ENCODE results near the gene KIAA1217. TPM values are rescaled to one million over a fixed set of nuclear protein-coding genes. Genes with fewer than 3 reads are reported as not detected.

The KIAA1217 gene
- total RNA-seq, 2 experiments from 2014 or later: 0.31 to 1.1 TPM

DNA sequence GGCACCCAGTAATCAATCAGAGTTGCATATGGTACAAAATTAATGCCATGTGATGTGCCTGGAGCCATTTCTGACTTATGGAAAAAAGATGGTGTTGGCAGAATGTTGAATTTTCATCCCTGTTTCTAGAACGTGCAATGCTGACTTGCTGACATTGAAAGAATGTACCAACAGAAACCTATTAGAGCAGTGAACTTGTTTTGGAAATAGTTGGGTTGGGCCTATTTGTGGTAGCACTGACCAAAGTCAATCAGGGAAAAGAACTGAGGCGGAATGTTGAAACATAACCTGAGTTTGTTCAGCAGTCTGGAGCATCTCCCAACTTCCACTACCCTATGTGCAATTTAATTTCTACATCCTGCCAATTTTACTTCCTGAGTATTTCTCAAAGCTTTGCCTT is 11.7 kb upstream of the KIAA1217 start:
- no peak for DNase-seq
- H3K27me3 Mint-ChIP-seq: peaks cover 9% of the 10 kb centered on the region
- H3K4me1 Mint-ChIP-seq (ENCODE audit: low read depth): no peaks in the 10 kb centered on the region
- ChIA-PET POLR2A (no interaction called here), CTCF (interaction anchor here (0.6 to 1.7 kb wide), 7 partner anchors 14 to 1039 kb away, joined by 3 to 5 read pairs (median 4); no protein-coding TSS in a partner anchor)
- no peaks in the 10 kb centered on the region for H3K9me3 Mint-ChIP-seq
- intact Hi-C loops (cut with micrococcal nuclease): loop anchor here (1.0 to 5.0 kb wide), 2 partner anchors 203 to 1040 kb away; no protein-coding TSS in a partner anchor
- no peak overlapping the region for H3K27ac Mint-ChIP-seq
- H3K36me3 Mint-ChIP-seq: no peaks in the 10 kb centered on the region
- no peak overlapping the region for H3K4me3 Mint-ChIP-seq

DNA sequence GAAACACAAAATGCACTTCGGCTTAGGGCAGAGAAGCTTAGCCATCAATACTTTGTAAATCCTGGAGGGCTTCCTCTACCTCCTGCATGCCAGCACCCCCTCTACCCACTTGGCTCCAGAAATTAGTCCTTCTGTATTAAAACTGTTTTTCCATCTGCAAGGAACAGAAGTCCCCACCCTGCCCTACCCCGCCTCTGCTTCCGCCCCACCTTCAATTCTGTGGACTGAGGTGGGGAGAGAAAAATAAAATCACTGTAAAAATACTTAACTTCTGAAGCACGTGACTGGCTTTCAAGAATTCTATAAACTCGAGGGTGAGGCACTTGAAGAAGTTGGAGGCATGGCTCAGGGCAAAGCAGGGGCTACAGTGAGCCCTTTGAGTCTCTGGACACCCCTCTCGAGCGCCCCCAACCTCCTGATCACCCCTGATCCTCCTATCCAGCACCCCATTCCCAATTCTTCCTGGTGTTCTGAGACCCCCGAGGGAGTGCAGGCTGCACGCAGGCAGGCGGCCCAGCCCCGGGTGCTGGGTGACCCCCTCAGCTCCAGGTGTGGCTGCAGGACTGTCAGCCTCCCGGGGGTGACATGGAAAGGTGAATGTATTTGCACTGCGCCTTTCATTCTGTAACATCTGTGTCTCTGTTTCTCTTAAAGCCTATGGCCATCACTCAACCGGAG is 7.3 kb upstream of the KIAA1217 start:
- peaks cover 14% of the 10 kb centered on the region for H3K27me3 Mint-ChIP-seq
- H3K9me3 Mint-ChIP-seq: no peaks in the 10 kb centered on the region
- ChIA-PET POLR2A (no interaction called here), CTCF (no interaction called here)
- intact Hi-C loops (cut with micrococcal nuclease): loop anchor here (10.0 kb wide), 1 partner anchor 313 kb away; no protein-coding TSS in a partner anchor
- H3K4me3 Mint-ChIP-seq: no peak overlapping the region
- peaks cover 4% of the 10 kb centered on the region for H3K4me1 Mint-ChIP-seq (ENCODE audit: low read depth)
- no peaks in the 10 kb centered on the region for H3K36me3 Mint-ChIP-seq
- no peak for DNase-seq
- H3K27ac Mint-ChIP-seq: no peak overlapping the region

DNA sequence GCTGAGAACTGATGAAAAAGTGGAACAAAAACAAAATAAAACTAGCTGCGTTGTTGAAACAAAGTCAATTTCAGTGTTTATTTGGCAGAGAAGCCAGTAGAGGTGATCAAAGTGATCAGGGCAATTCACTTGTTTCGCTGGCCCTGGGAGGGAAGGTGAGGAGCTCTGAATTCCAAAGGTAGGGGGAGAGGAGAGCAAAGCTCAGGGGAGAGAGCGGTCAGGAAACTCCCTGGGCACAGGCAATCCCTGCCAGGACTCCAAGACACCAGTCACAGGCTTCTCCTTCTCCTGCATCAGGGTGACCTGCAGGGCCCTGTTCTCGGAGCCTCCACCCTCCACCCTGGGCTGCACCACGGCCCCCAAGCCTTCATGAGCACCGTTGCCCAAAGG is 6.8 kb upstream of the KIAA1217 start:
- CTCF ChIA-PET: no interaction called here
- intact Hi-C loops (cut with micrococcal nuclease): loop anchor here (10.0 kb wide), 1 partner anchor 313 kb away; no protein-coding TSS in a partner anchor
- no peak for DNase-seq
- peaks cover 18% of the 10 kb centered on the region for H3K27me3 Mint-ChIP-seq
- H3K4me3 Mint-ChIP-seq: no peak overlapping the region
- H3K4me1 Mint-ChIP-seq (ENCODE audit: low read depth): peaks cover 4% of the 10 kb centered on the region
- no peaks in the 10 kb centered on the region for H3K9me3 Mint-ChIP-seq
- H3K27ac Mint-ChIP-seq: no peak overlapping the region
- POLR2A ChIA-PET: no interaction called here
- H3K36me3 Mint-ChIP-seq: no peaks in the 10 kb centered on the region

DNA sequence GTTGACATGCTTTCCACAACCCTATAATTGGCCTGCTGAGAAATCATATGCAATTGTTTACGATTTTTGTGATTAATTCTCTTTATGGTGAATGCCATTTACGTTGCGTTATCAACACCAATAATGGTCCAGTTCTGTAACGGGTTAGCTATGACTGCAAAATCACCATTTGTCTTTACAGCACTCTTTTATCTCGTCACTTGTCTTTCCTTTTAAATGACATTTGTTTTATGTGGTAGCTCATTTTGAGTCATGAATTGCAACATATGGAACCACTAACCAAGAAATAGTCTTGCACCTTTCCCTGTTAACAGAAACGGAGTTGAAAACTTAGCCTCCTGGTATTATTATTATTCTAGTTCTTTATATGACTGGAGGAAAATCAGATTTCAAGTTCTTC is 3.1 kb upstream of the KIAA1217 start:
- no peak overlapping the region for H3K4me3 Mint-ChIP-seq
- no peaks in the 10 kb centered on the region for H3K9me3 Mint-ChIP-seq
- POLR2A ChIA-PET: no interaction called here
- peaks cover 41% of the 10 kb centered on the region for H3K27me3 Mint-ChIP-seq
- CTCF ChIA-PET: interaction anchor here (0.6 to 0.8 kb wide), 2 partner anchors 39 to 283 kb away, joined by 3 to 4 read pairs; no protein-coding TSS in a partner anchor
- no peak overlapping the region for H3K27ac Mint-ChIP-seq
- intact Hi-C loops (cut with micrococcal nuclease): loop anchor here (10.0 kb wide), 1 partner anchor 309 kb away; no protein-coding TSS in a partner anchor
- no peak for DNase-seq
- peaks cover 28% of the 10 kb centered on the region for H3K4me1 Mint-ChIP-seq (ENCODE audit: low read depth)
- H3K36me3 Mint-ChIP-seq: no peaks in the 10 kb centered on the region

DNA sequence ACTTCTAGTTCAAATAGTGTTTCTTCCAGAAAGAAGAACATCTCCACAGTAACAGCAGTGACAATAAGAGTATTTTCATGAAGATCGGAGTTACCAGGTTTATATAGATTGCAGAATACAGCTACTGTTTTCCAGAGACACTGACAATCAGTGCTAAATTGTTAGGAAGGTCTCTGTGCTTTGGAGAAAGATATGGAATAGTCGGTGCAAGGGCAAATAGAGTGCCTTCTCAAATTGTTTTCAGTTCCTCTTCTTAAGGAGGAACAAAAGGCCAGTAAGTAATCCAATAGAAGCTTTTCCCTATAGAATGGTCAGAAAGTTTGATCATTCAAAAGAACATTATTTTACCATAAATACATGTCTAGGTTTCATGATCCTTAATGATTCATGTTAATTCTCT is 2.6 kb upstream of the KIAA1217 start:
- Mint-ChIP-seq H3K4me1 (ENCODE audit: low read depth) (peaks cover 28% of the 10 kb centered on the region), H3K36me3 (no peaks in the 10 kb centered on the region), H3K4me3 (no peak overlapping the region), H3K27ac (no peak overlapping the region), H3K27me3 (peaks cover 43% of the 10 kb centered on the region), H3K9me3 (no peaks in the 10 kb centered on the region)
- intact Hi-C loops (cut with micrococcal nuclease): loop anchor here (10.0 kb wide), 1 partner anchor 308 kb away; no protein-coding TSS in a partner anchor
- CTCF ChIA-PET: interaction anchor here (0.8 kb wide), 1 partner anchor 38 kb away, joined by 4 read pairs; no protein-coding TSS in a partner anchor
- no peak for DNase-seq
- POLR2A ChIA-PET: no interaction called here

DNA sequence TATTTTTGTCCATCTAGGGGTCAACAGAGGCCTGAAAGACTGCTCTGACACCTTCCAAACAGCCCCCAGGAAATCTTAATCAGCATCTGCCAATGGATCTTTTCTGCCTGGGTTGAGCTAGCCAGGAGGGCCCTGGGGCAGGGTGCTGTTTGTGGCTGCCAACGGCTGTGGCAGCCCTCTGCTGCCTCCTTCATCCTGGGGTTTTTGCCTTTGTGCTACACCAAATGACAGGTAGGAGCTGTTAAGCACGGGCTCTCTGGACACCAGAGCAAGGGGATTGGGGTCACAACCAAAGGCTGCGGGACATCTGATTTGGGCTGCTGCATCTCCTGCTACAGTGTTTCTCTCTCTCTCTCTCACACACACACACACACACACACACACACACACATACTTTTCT is 2.0 kb upstream of the KIAA1217 start:
- Mint-ChIP-seq H3K36me3 (no peaks in the 10 kb centered on the region), H3K4me1 (ENCODE audit: low read depth) (peaks cover 28% of the 10 kb centered on the region), H3K27ac (no peak overlapping the region), H3K27me3 (peaks cover 44% of the 10 kb centered on the region), H3K4me3 (no peak overlapping the region), H3K9me3 (no peaks in the 10 kb centered on the region)
- DNase-seq: no peak
- CTCF ChIA-PET: no interaction called here
- intact Hi-C loops (cut with micrococcal nuclease): loop anchor here (10.0 kb wide), 1 partner anchor 308 kb away; no protein-coding TSS in a partner anchor
- POLR2A ChIA-PET: no interaction called here

DNA sequence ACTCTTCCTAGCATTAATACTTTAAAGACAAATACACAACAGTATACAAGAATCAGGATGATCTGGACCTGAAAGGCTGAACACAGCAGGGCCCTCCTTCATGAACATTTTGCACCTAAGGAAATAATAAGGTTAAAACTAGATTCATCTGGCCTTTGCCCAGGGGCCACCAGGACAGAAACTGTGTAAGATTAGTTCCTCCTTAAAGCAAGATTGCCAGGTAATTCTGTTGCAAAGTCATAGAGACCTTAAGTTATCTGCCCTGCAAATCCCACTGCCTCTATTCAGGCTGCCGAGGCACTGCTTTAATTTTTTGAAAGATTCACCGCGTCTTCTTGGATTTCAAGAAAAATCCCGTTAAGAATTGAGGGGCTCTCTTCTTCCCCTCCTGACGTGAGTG is 1.6 kb upstream of the KIAA1217 start:
- H3K4me3 Mint-ChIP-seq: no peak overlapping the region
- no peaks in the 10 kb centered on the region for H3K36me3 Mint-ChIP-seq
- CTCF ChIA-PET: no interaction called here
- POLR2A ChIA-PET: interaction anchor here (0.6 kb wide), 1 partner anchor 415 kb away, joined by 3 read pairs; no protein-coding TSS in a partner anchor
- no peak overlapping the region for H3K27ac Mint-ChIP-seq
- no peak for DNase-seq
- no peaks in the 10 kb centered on the region for H3K9me3 Mint-ChIP-seq
- H3K27me3 Mint-ChIP-seq: peaks cover 45% of the 10 kb centered on the region
- intact Hi-C loops (cut with micrococcal nuclease): loop anchor here (10.0 kb wide), 1 partner anchor 307 kb away; no protein-coding TSS in a partner anchor
- peaks cover 28% of the 10 kb centered on the region for H3K4me1 Mint-ChIP-seq (ENCODE audit: low read depth)

DNA sequence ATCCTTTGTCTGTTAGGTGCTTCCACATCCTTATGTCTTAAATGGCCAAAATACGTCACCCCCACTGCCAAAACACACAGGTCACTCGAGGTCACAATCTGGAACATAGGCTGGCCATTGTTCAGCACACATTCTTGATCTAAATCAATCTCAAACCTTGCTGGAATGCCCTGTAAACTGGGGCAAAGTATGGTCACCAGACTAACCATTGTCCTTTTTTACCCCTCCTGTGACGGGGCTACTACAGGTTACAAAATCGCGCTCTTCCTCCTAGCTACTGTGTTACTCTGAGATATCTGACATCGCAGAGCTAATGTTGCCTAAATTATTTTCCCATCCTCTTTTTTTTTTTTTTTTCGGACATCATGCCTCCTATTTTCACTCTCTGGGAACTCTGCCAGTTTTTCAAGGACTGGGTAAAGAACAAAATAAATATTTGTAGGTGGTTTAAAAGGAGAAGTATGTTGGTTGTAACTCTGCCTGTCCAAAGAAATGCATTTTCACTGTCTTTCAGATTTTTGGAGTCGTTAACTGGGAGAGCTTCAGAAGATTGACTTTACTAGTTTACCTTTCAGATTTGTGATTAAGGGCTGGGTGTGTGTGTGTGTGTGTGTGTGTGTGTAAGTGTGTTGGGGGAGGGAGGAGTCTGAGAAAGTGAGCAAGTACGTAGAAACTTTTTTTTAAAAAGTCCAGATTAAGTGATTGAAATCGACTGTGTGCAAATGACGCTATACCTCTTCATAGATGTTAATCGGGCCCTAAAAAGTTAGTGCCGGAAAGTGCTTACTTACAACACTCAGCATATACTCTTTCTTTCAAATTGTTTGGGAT is 942 bp upstream of the KIAA1217 start:
- no peak for DNase-seq
- POLR2A ChIA-PET: interaction anchor here (0.6 kb wide), 1 partner anchor 414 kb away, joined by 3 read pairs; no protein-coding TSS in a partner anchor
- Mint-ChIP-seq H3K27me3 (peaks cover 45% of the 10 kb centered on the region), H3K27ac (no peak overlapping the region), H3K4me3 (no peak overlapping the region), H3K9me3 (no peaks in the 10 kb centered on the region), H3K36me3 (no peaks in the 10 kb centered on the region), H3K4me1 (ENCODE audit: low read depth) (peaks cover 28% of the 10 kb centered on the region)
- intact Hi-C loops (cut with micrococcal nuclease): loop anchor here (10.0 kb wide), 1 partner anchor 307 kb away; no protein-coding TSS in a partner anchor
- CTCF ChIA-PET: no interaction called here

DNA sequence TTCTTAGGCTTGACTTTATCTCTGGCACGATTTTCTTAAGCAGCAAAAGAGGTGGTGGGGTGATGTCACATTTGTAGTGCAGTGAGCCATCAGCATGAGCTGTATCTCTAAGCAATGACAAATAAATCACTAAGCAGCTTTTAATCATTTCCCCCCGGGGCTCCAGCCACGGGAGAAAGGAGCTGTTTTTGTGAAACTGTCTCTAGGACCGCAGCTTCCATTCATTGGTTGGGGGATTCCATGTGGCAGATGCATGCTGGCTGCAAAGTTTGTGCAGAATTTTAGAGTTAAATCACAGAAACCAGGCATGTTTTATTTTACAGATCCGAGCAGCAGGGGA is 464 bp downstream of the KIAA1217 start:
- Mint-ChIP-seq H3K27ac (peak overlapping the region; percentile 50), H3K27me3 (peaks cover 44% of the 10 kb centered on the region), H3K36me3 (no peaks in the 10 kb centered on the region), H3K4me1 (ENCODE audit: low read depth) (peaks cover 28% of the 10 kb centered on the region), H3K9me3 (no peaks in the 10 kb centered on the region), H3K4me3 (peak overlapping the region; percentile 37)
- intact Hi-C loops (cut with micrococcal nuclease): loop anchor here (10.0 kb wide), 1 partner anchor 305 kb away; no protein-coding TSS in a partner anchor
- ChIA-PET CTCF (interaction anchor here (0.6 to 0.8 kb wide), 4 partner anchors 11 to 1787 kb away, joined by 3 to 4 read pairs (median 3); no protein-coding TSS in a partner anchor), POLR2A (interaction anchor here (0.7 to 1.0 kb wide), 2 partner anchors 652 to 685 kb away, joined by 3 to 5 read pairs; no protein-coding TSS in a partner anchor)
- DNase-seq: peak; percentile 77

DNA sequence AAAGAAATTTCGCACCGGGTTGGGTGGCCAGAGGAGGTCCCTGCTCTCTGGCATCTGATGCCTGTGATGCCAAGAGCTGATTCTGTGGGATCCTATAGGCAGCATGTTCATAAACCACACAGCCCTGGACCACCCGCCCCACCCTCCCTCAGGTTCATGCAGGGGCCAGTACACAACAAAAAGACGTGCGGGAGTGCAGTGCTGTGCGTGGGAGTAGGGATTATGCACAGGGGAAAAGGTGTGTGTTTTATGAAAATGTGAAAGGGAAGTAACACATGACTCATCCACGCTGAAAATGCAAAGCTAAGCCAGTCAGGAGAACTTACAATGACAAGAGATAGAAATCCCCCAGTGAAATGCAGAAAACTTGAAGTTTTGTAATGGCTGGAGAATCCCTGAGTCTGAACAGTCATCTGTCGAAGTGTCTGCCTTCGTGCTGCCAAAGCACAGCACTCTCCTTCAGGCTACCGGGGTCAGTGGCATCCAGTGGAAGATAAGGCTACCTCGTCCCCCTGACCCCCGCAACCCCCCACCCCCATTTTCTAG is 1.1 kb downstream of the KIAA1217 start:
- Mint-ChIP-seq H3K27me3 (peaks cover 44% of the 10 kb centered on the region), H3K4me1 (ENCODE audit: low read depth) (peaks cover 28% of the 10 kb centered on the region), H3K27ac (no peak overlapping the region), H3K9me3 (no peaks in the 10 kb centered on the region), H3K4me3 (peak overlapping the region; percentile 42), H3K36me3 (no peaks in the 10 kb centered on the region)
- ChIA-PET POLR2A (interaction anchor here (0.6 kb wide), 1 partner anchor 257 kb away, joined by 3 read pairs; no protein-coding TSS in a partner anchor), CTCF (interaction anchor here (0.8 kb wide), 1 partner anchor 12 kb away, joined by 3 read pairs; no protein-coding TSS in a partner anchor)
- DNase-seq: peak; percentile 79
- intact Hi-C loops (cut with micrococcal nuclease): loop anchor here (1.0 to 10.0 kb wide), 6 partner anchors 89 to 873 kb away; no protein-coding TSS in a partner anchor

DNA sequence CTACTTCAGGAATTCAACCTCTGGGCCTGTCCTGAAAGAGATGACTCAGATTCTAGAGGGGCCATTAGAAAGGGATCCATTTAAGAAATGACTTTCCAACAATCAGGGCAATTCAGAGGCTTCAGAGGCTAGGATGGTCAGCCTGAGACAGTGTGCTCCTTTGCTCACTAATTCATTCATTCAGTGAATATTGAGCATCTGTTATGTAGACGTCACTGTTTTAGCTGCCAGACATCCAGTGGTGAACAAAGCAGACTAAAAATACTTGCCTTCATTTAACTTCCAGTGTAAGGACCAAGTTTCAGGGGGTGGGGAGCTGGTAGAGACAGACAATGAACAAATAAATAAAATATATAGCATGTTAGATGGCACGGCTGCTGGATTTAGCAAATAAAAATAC is 1.6 kb downstream of the KIAA1217 start:
- ChIA-PET POLR2A (interaction anchor here (0.6 kb wide), 1 partner anchor 257 kb away, joined by 3 read pairs; no protein-coding TSS in a partner anchor), CTCF (no interaction called here)
- H3K27me3 Mint-ChIP-seq: peaks cover 48% of the 10 kb centered on the region
- H3K36me3 Mint-ChIP-seq: no peaks in the 10 kb centered on the region
- peaks cover 28% of the 10 kb centered on the region for H3K4me1 Mint-ChIP-seq (ENCODE audit: low read depth)
- H3K27ac Mint-ChIP-seq: no peak overlapping the region
- no peak overlapping the region for H3K4me3 Mint-ChIP-seq
- DNase-seq: no peak
- intact Hi-C loops (cut with micrococcal nuclease): loop anchor here (1.0 kb wide), 5 partner anchors 89 to 873 kb away; no protein-coding TSS in a partner anchor
- H3K9me3 Mint-ChIP-seq: no peaks in the 10 kb centered on the region

Data from activated CD4-positive, alpha-beta memory T cell treated with anti-CD3 and anti-CD28 coated beads for 36 hours (primary cell).